AG04450 (cell line): ENCODE results near the gene KLK12. TPM values are rescaled to one million over a fixed set of nuclear protein-coding genes. Genes with fewer than 3 reads are reported as not detected.

Experiments used
- CTCF ChIA-PET: fragments of 300-600, 350-600 bp; formaldehyde crosslinking; extraction: SDS; loops from one replicate; lab custom pipeline; 2022; ENCODE audit warnings: antibody characterized with exemption, inconsistent platforms; lab: Charles Lee
- POLR2A ChIA-PET: fragments of 350-600 bp; formaldehyde crosslinking; extraction: SDS; loops from one replicate; lab custom pipeline; 2021; ENCODE audit warnings: antibody characterized with exemption, inconsistent platforms; lab: Yijun Ruan, JAX
- DNase-seq: peaks from one replicate; pipeline ENCODE4 v3.0.0-alpha.2; 2011; ENCODE audit warnings: low read depth, low spot score
- H3K27ac ChIP-seq: one replicate; pipeline ENCODE4 v1.5.1; 2012; ENCODE audit warnings: low read depth, low read length, control low read depth
- H3K27me3 ChIP-seq: one replicate; pipeline ENCODE4 v1.6.0; 2012; ENCODE audit warnings: low read length; ENCODE audit not compliant: control insufficient read depth, insufficient read depth
- H3K4me3 ChIP-seq: 2 replicates; pipeline ENCODE4 v1.5.1; 2011; ENCODE audit warnings: mild to moderate bottlenecking, low read depth, low read length, control low read depth
- H3K9me3 ChIP-seq: 2 replicates; pipeline ENCODE4 v1.5.1; 2012; ENCODE audit warnings: low read length; ENCODE audit not compliant: control insufficient read depth, insufficient read depth
- polyA plus RNA-seq: library from polyadenylated mRNA; depleted of rRNA; stranded (reverse); fragments of >200 nt; gene quantifications from 2 replicates; pipeline ENCODE4 v1.2.3, GENCODE V29; 2011
- TF ChIP-seq, protein P1 (sequence below): IDR thresholded peaks from 2 replicates; pipeline ENCODE4 v1.5.1; 2011; ENCODE audit warnings: low read depth, low read length, control low read depth, inconsistent platforms

The KLK12 gene
- polyA plus RNA-seq, 1 experiment = not detected

DNA sequence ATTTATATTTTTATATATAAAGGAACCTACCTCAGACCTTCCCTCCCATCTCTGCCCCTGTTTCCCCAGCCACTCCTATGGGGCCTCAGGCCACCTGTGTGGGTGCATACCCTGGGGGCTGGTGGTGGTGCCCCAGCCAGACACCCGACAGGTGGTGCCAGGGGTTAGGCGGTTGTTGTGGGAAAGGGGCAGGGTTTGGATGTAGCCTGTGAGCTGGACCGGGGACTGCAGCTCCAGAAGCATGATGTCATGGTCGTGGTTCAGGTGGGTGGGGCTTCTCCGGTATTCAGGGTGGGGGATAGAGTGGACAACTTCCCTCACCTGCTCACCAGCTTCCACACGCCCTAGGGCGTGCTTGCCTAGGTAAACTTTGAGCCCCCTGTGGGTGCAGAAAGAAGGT is 24.9 kb upstream of the KLK12 start:
- peaks cover 4% of the 10 kb centered on the region; the same call in 1 of the 2 replicates for H3K9me3 ChIP-seq
- peak overlapping the region; percentile 31 for H3K27ac ChIP-seq
- H3K4me3 ChIP-seq = no peak overlapping the region
- ChIA-PET POLR2A (no interaction called here), CTCF (no interaction called here)
- no peak for DNase-seq
- TF ChIP-seq, protein P1, sequence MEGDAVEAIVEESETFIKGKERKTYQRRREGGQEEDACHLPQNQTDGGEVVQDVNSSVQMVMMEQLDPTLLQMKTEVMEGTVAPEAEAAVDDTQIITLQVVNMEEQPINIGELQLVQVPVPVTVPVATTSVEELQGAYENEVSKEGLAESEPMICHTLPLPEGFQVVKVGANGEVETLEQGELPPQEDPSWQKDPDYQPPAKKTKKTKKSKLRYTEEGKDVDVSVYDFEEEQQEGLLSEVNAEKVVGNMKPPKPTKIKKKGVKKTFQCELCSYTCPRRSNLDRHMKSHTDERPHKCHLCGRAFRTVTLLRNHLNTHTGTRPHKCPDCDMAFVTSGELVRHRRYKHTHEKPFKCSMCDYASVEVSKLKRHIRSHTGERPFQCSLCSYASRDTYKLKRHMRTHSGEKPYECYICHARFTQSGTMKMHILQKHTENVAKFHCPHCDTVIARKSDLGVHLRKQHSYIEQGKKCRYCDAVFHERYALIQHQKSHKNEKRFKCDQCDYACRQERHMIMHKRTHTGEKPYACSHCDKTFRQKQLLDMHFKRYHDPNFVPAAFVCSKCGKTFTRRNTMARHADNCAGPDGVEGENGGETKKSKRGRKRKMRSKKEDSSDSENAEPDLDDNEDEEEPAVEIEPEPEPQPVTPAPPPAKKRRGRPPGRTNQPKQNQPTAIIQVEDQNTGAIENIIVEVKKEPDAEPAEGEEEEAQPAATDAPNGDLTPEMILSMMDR = no peak
- H3K27me3 ChIP-seq = no peaks in the 10 kb centered on the region

- ChIA-PET CTCF (no interaction called here), POLR2A (no interaction called here)
- DNase-seq = no peak
- Histone ChIP-seq H3K27ac (no peak overlapping the region), H3K4me3 (no peak overlapping the region), H3K9me3 (no peaks in the 10 kb centered on the region), H3K27me3 (no peaks in the 10 kb centered on the region)
- TF ChIP-seq, protein P1 = no peak
These were observed 21.1 kb upstream of the KLK12 start for GRCh38 chr19:51055866-51056265.

DNA sequence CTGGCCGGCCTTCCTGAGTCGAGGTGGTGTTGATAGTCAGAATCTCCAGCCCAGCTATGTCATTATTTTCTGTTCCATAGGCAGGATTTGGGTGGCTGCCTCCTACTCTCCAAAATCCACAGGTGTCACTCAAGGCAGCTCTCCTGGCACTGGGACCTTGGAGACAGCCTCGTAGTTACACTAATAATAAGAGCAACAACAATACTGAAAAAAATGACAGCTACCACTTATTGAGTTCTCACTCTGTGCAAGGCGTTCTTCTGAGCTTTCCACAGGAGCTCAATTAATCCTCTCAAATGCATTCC is 12.2 kb upstream of the KLK12 start:
- H3K27ac ChIP-seq = no peak overlapping the region
- H3K27me3 ChIP-seq = no peaks in the 10 kb centered on the region
- CTCF ChIA-PET = interaction anchor here (0.8 kb wide), 1 partner anchor 26 kb away, joined by 3 read pairs; no protein-coding TSS in a partner anchor
- no peaks in the 10 kb centered on the region for H3K9me3 ChIP-seq
- TF ChIP-seq, protein P1 = no peak
- no peak for DNase-seq
- no peak overlapping the region for H3K4me3 ChIP-seq
- POLR2A ChIA-PET = no interaction called here

GRCh38 chr19:51044327-51044726 is 9.5 kb upstream of the KLK12 start:
- H3K27me3 ChIP-seq = no peaks in the 10 kb centered on the region
- POLR2A ChIA-PET = no interaction called here
- CTCF ChIA-PET = no interaction called here
- DNase-seq = no peak
- no peaks in the 10 kb centered on the region for H3K9me3 ChIP-seq
- TF ChIP-seq, protein P1 = no peak
- H3K4me3 ChIP-seq = no peak overlapping the region
- no peak overlapping the region for H3K27ac ChIP-seq

DNA sequence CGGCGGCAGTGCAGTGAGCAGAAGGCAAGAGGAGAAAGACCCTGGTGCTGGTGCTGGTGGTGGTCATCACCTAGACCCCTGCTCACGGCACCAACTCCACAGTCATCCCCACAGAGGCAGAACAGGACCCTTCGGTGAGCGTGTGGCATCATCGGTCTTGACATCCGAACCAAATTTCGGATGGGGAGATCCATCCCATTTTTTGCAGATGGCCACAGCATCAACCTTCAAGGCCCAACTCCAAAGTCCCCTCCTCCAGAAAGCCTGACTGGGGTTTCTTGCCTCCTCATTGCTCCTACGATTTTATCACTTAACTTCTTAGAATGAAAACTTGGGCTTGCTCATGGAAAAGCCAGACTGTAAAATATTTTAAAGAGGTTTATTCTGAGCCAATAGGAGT is 8.7 kb upstream of the KLK12 start:
- TF ChIP-seq, protein P1 = no peak
- Histone ChIP-seq H3K27ac (no peak overlapping the region), H3K27me3 (no peaks in the 10 kb centered on the region), H3K9me3 (no peaks in the 10 kb centered on the region), H3K4me3 (no peak overlapping the region)
- ChIA-PET POLR2A (no interaction called here), CTCF (no interaction called here)
- no peak for DNase-seq
